Activated T-cell treated with anti-CD3 and anti-CD28 coated beads for 24 hours (primary cell): ENCODE results near the gene NKD1.

Experiments used
- DNase-seq: peaks from one replicate; pipeline ENCODE4 v3.0.0-alpha.2; 2020; ENCODE audit warnings: low read depth

Gene NKD1

DNA sequence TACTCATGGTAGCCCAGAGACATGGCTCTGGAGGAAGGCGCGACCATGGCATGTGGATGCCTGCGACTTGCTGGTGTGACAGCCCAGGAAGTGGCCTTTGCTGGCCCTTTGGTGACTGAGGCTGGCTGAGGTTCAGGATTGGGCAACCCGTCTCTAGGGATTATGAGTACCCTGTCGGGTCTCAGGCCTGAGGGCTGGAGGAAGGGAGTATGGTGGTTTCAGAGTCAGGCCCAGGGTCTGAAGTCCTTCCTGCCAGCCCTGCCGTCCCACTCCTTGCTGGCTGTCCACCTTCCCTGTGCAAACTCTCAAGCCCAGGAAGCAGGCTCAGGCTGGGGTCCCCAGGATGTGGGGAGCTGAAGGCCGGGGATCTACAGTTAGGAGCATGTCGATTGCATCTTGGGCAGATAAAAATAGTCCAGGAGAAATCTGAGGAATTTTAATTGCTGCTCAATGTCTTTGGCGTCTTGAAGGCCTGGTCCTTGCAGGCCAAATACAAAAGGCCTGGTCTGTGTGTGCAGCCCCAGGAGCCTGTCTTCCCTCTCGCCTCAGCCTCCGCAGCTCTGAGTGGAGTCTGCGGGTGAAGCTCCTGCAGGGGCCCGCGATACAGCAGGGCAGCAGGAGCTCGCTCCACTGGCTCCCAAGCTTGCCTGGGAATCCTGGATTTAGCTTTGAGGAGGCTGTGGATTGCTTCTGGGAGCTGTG, 52.5 kb downstream of the NKD1 start:
- no peak for DNase-seq

DNA sequence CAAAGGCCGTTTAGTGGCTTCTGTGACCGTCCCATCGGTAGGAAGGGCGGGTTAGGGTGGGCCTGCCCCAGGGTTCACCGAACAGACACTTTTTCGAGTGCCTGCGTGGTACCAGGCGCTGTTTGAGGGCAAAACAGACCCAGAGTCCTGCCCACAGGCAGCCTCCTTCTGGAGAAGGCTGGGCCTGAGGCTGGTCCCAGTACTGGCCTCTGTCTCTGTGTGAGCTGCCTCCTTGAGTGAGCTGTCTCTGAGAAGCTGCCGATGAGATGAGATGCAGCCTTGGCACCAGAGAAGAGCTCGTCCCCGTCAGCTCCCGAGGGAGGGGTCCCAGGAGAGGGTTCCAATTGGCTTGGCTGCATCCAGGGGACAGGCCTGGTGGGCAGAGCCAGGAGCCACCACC, 53.1 kb downstream of the NKD1 start:
- DNase-seq, result no peak

- no peak for DNase-seq
Measured at GRCh38 chr16:50602126-50602525, 53.9 kb downstream of the NKD1 start.

DNA sequence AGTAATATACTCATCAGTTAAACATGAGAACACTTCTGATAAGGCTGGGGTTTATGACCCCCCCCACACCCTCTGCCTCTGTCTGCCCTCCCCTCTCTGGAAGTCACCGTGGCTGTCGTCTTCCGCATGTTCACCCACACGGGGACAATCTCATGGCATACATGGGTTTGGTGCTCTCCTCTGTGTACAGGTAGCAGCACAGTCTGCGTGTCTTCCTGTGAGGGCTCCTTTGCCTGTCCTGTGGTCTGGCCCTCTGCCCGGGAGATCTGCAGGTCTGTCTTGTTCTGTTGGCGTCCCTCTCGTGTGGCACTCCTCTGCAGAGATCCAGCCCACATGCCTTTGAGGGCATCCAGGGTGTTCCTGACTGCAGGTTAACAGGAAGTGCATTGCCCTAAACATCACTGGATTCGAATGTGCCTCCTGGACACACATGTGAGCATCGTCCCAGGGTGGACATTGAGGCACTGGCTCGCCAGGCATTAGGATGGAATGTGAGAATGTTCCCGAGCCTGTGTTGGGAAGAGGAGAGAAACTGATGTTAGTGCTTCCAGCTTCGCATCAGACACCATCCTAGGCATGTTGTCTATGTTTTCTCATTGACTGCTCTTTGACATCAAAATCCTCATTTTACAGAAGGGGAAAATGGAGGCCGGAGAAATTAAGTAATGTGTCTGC, 54.5 kb downstream of the NKD1 start:
- no peak for DNase-seq

DNA sequence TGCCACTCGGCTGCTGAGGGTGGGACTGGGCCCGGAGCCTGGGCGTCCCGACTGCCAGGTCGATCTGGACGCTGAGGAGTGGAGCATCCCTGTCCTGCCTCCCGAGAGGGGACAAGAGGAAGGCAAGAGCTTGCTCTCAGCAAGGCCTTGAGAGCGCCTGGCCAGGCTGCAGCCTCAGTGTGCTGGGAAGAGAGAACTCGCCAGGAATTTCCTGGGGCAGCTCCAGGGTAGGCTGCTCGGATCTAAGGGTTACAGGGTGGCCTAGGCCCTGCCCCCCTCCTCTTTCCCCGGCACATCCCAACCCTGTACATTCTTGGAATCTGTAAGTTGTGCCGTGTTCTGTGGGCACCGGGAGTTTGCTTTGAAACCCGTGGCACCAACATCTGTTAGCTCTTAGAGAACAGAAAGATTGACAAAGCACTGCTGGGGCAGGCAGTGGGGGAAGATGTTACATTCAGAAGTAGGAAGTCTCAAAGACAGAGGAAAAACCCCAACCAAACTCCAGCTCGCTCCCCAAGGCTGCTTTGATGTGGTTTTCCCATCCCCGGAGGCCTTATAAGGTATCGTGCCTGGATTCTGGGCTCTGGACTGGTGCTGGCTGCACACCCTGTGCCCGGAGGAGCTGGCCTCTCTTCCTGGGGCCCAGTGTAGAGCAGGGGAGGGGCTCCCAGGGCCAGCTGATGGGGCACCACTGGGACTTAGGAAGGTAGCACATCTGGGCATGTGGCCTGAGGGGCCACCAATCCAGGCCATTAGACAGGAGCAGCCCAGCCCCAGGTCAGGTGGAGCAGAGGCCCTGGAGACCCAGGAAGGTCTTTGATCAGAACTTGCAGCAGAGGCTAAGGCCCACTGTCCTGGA, 55.2 kb downstream of the NKD1 start:
- DNase-seq, result no peak

DNA sequence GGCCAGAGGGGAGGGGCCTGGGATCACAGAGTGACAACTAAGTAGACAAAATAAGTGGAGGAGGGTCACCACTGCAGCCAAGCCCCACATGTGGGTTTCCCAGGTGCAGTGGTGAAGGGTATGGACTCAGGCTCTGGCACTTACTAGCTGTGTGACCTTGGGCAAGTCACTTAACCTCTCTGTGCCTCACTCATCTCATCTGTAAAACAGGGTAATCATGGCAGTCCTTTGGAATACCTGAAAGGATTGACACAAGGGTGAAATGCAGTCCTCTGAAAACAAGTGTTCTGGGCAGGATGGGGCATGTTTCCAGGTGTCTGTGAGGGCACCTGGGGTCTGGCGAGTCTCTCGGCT, 55.8 kb downstream of the NKD1 start:
- no peak for DNase-seq

DNA sequence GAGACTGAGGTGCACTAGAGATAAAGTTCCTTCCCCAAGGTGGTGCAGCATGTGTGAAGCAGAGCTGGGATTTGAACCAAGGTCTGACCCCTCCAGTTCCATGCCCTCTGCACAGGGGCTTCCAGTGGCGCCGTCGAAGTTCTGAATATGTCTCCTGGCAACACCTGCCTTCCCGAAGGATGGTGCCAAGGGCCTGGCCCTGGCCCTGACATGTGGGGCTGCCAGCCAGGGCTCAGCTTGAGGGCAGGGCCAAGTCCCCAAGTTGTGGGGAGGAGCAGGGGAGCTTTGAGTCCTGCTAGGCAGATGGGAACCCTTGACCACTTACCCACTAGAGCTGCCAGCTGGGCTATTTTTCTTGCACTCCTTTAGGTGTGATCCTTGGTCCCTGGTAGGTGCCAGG, 56.4 kb downstream of the NKD1 start:
- no peak for DNase-seq

- DNase-seq, result no peak
Measured at GRCh38 chr16:50605733-50606430, 57.7 kb downstream of the NKD1 start.

DNA sequence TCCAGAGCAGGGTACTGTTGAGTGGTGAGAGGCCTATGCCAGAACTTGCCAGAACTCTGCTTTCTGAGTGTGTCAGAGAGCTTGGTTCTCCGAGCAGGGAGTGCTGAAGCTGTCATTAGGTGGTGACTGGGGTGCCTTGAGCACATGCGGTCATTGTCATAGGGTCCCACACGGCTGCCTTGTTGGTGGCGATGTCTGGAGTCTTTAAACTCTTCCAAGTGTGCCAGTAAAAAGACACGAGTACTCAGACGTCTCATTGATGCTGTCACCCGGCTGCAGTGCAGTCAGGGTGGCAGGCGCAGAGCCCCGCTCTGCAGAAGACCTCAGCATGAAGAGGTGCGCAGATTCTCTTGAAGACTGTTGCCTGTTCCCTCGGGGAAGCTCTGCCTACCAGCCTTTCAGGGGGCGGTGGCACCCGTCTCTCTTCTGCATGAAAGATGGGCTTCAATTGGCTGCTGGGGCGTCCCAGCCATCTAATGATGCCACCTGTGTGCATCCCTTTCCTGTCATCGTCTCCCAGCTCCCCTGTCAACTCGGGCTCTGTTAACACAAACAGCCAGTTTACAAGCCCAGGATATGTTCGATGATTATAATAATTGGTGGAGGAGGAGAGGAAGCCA, 58.3 kb downstream of the NKD1 start:
- no peak for DNase-seq

DNA sequence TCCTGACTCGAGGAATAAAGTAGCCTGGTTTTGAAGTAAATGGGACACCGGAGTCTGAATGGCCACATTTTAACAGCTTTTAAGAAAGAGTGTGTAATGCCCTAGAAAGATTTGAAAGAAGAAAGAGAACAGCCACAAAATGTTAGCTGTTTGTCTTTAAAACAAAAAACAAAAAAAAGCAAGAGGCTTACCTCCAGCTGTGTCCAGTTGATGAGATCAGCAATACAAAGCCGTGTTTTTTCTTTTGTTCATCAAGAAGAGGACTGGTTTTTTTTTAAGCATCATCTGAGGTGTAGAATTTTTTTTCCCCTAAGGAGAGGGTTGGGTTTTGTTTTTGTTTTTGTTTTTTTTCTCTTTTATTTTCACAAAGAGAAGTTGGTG, 58.8 kb downstream of the NKD1 start:
- DNase-seq, result no peak

DNA sequence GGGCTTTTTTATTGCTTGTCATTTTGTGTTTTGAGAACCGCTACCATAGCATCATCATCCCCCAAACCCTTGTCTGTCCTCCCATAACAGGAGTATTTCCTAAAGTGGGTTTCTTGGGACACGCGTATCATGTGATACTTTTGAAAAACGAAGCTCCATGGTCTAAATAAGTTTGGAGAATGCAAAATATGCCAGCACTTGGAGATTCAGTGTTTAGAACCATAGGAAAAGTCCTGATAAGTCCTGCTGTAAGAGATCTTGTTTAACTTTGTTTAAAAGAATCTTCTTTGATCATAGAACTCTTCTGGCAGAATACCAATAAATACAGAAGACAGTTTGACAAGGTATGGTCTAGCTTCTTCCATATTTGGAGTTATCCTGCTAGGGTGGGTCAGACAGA, 59.3 kb downstream of the NKD1 start:
- no peak for DNase-seq

DNA sequence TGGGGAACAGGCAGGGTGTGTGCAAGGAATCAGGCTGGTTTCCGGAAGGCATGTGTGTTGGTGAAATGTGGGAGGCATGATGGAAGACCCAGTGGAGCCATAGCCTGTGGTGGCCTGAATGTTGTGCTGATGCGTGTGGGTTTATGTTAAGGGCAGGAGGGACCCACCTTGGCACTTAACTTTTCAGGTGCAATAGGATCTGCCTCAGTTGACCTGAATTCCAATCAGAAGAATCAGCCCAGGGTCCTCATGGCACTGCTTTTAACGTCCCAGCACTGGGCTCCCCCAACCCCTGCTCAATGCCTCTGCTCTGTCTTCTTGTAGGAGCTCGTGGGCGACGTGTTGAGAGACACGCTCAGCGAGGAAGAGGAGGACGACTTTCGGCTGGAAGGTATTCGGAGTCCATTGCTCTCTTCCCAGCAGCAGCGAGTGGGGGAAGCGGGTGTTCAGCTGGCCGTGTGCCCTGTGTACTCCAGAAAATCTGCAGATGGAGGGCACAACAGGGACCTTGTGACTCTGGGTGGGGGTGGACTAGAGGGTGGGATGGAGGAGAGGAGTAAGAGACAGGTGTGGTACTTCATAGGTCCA, 59.9 kb downstream of the NKD1 start:
- no peak for DNase-seq

DNA sequence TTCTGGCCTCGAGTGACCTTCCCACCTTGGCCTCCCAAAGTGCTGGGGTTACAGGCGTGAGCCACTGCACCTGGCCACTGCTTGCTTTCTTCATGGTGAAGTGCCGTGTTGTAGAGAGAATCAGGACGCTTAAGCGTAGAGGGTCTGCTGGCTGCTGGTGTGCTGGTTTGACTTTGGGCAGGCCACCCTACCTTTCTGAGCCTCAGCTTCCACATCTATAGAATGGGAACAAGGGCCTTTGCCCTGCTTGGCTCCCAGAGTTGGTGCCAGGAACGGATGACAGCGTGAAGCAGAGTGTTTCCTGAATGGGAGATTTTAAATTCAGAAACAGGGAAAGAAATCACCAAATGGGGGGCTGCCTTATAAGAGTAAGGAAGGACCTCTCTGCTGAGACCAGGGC, 60.9 kb downstream of the NKD1 start:
- DNase-seq, result no peak

- no peak for DNase-seq
Measured at GRCh38 chr16:50609471-50609870, 61.3 kb downstream of the NKD1 start.

DNA sequence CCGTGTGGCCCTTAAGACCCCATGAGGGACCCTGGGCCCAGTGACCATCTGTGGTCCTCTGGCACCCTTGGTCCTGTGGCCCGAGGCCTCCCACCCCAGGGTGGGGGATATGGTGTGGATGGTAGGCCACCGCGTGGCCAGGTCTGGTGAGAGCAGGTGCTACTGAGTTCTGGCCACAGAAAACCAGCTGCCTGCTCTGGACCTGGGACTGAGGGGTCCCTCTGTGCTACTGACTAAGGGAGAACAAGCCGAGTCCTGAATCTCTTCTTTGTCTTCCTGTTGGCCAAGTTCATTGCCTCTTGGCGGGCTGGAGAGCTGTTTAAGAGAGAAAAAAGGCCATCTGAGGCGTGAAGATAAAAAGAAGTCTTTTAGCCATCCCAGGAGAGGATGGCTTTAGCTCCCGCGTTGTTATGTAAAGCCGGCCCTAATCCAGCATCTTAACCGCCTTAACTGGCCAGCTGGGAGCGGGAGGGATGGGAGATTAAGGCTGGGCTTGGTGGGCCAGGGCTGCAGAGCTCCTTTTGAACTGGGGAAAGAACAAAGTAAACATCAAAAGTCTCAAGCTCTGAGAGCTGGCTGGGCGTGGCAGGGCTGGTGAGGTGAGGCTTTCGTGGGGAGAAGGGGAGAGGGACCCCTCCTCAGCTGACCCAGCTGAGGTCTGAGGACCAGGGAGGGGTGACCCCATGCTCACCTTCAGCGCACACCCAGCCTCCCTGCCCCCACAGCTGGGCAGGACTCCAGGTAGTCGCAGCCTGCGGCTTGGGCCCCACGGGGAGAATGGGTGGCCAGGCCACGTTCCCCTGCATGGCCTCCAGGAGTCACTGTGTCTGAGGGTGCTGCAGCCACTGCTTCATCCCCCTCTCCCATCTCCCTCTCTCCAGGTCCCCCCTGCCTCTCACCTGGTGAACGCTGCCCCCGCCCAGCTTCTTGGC, 62.4 kb downstream of the NKD1 start:
- DNase-seq, result no peak

DNA sequence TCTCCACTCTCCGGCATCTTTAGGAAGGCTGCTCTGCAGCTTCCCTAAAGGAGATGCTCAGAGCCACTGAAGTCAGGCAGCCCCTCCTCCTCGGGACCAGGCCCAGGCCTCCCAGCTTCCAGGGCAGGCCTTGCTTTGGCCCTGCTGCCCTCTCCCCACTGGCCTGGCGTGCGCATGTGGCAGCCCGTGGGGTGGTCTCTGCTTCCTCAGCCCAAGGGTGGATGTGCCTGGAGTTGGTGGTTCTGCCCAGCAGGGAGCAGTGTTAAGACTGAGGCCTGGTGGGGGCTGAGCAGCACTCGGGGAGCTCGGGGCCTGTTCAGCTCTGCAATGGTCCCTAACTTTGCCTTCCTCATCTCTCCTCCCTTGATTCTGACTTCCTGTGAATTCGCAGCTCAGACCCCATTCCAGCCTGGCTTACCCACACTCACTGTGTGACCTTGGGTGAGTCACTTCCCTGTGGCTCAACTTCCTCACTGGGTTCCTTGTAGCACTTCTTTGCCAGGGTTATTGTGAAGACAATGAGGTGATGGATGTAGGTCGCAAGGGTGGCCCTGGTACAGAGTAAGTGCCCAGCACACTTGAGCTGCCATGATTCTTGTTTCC, 63.2 kb downstream of the NKD1 start:
- no peak for DNase-seq

- no peak for DNase-seq
Measured at GRCh38 chr16:50611995-50612848, 64.0 kb downstream of the NKD1 start.

- no peak for DNase-seq
Measured at GRCh38 chr16:50612849-50613198, 64.6 kb downstream of the NKD1 start.

- DNase-seq, result no peak
Measured at GRCh38 chr16:50613281-50613963, 65.2 kb downstream of the NKD1 start.
